NCI-H2171 (cell line): ENCODE data around the gene MGP.
A peak's percentile ranks its signal among the peaks of the same experiment; 100 is the strongest.

ENCODE experiments used
- DNase-seq: peaks from one replicate; lab custom pipeline; 2025; lab: John Stamatoyannopoulos, UW

The MGP gene

GRCh38 chr12:14860490-14860889, 25.2 kb downstream of the MGP start:
- DNase-seq, result no peak

- no peak for DNase-seq
These were observed 27.1 kb downstream of the MGP start for GRCh38 chr12:14858513-14858912.

GRCh38 chr12:14854586-14855183, 31.0 kb downstream of the MGP start:
- DNase-seq, result no peak

GRCh38 chr12:14853961-14854360, 31.7 kb downstream of the MGP start:
- DNase-seq, result no peak

- no peak for DNase-seq
These were observed 32.8 kb downstream of the MGP start for GRCh38 chr12:14852880-14853279.

- no peak for DNase-seq
These were observed 34.6 kb downstream of the MGP start for GRCh38 chr12:14850929-14851663.

- no peak for DNase-seq
These were observed 36.0 kb downstream of the MGP start for GRCh38 chr12:14849661-14850060.

- no peak for DNase-seq
These were observed 38.6 kb downstream of the MGP start for GRCh38 chr12:14846876-14847580.

- DNase-seq, result no peak
These were observed 39.5 kb downstream of the MGP start for GRCh38 chr12:14846042-14846587.

GRCh38 chr12:14845350-14845750, 40.3 kb downstream of the MGP start:
- DNase-seq, result peak; percentile 15

GRCh38 chr12:14844401-14844800, 41.3 kb downstream of the MGP start:
- no peak for DNase-seq

- no peak for DNase-seq
These were observed 42.2 kb downstream of the MGP start, which contains the start of gene ART4 for GRCh38 chr12:14843425-14843887. ART4 (minus strand) TSS chr12:14843526; CDS start chr12:14843113, 413 bp downstream.

- DNase-seq, result no peak
These were observed 43.3 kb downstream of the MGP start for GRCh38 chr12:14842315-14842714.

- DNase-seq, result no peak
These were observed 43.9 kb downstream of the MGP start for GRCh38 chr12:14841761-14842160.

- no peak for DNase-seq
These were observed 45.0 kb downstream of the MGP start for GRCh38 chr12:14840616-14841015.

GRCh38 chr12:14839262-14839661, 46.4 kb downstream of the MGP start:
- no peak for DNase-seq

- DNase-seq, result no peak
These were observed 49.1 kb downstream of the MGP start for GRCh38 chr12:14836336-14837210.

GRCh38 chr12:14834509-14834908, 51.1 kb downstream of the MGP start:
- DNase-seq, result no peak

- no peak for DNase-seq
These were observed 51.7 kb downstream of the MGP start for GRCh38 chr12:14833952-14834351.

GRCh38 chr12:14833336-14833735, 52.3 kb downstream of the MGP start:
- no peak for DNase-seq
